H1 (cell line): Measurements from ENCODE around the gene ZNF100. TPM values are rescaled to one million over a fixed set of nuclear protein-coding genes. Genes with fewer than 3 reads are reported as not detected.

Experiments
- CTCF ChIA-PET: fragments of 300-600 bp; sonication (Branson Sonifier 250); formaldehyde crosslinking; loops from one replicate; lab custom pipeline; 2021; ENCODE audit not compliant: partially characterized antibody; lab: Charles Lee
- POLR2A ChIA-PET: fragments of 300-600 bp; sonication (Branson Sonifier 250); formaldehyde crosslinking; loops from one replicate; lab custom pipeline; 2021; ENCODE audit warnings: inconsistent platforms; ENCODE audit not compliant: partially characterized antibody; lab: Charles Lee
- DNase-seq, 2 experiments: peaks; one replicate each; pipeline versions ENCODE4 v3.0.0 to v3.0.0-alpha.2; 2010 to 2022; ENCODE audit warnings: low spot score in 2 of 2, low read depth in 1 of 2, mixed read lengths in 1 of 2
- FAIRE-seq: peaks from 2 replicates; lab custom pipeline; 2011; peaks lifted over from hg19 to GRCh38; lab: Jason Lieb, UNC
- H2AFZ ChIP-seq: 2 replicates; pipeline ENCODE4 v1.8.1; 2012; ENCODE audit warnings: low read length, inconsistent platforms
- H2AK5ac ChIP-seq: 2 replicates; pipeline ENCODE4 v1.6.1; 2013; ENCODE audit warnings: low read depth, low read length
- H2BK120ac ChIP-seq: replicated peaks from 2 replicates; pipeline ENCODE3; 2013; ENCODE audit warnings: low read depth, low read length, inconsistent platforms
- H2BK12ac ChIP-seq: 2 replicates; pipeline ENCODE4 v1.6.1; 2013; ENCODE audit warnings: low read depth, low read length
- H2BK15ac ChIP-seq: 2 replicates; pipeline ENCODE4 v1.6.1; 2013; ENCODE audit warnings: low read length
- H2BK20ac ChIP-seq: 2 replicates; pipeline ENCODE4 v1.6.1; 2013; ENCODE audit warnings: low read length
- H2BK5ac ChIP-seq: 2 replicates; pipeline ENCODE4 v1.6.1; 2013; ENCODE audit warnings: low read depth, low read length
- H3K14ac ChIP-seq: 2 replicates; pipeline ENCODE4 v1.6.1; 2013; ENCODE audit warnings: inconsistent platforms; ENCODE audit not compliant: insufficient read length
- H3K18ac ChIP-seq: 2 replicates; pipeline ENCODE4 v1.6.1; 2013; ENCODE audit warnings: low read length; ENCODE audit errors: extremely low read depth
- H3K23ac ChIP-seq: 2 replicates; pipeline ENCODE4 v1.6.1; 2013; ENCODE audit warnings: inconsistent platforms; ENCODE audit not compliant: insufficient read length
- H3K23me2 ChIP-seq: 2 replicates; pipeline ENCODE4 v1.6.1; 2013; ENCODE audit warnings: low read depth, low read length
- H3K27ac ChIP-seq: 2 replicates; pipeline ENCODE4 v1.6.1; 2011; ENCODE audit warnings: low read depth, low read length, inconsistent platforms
- H3K27me3 ChIP-seq, 4 experiments: replicated peaks in 1 of 4; 1 replicate in 1 of 4; 2 replicates in 3 of 4; pipeline versions ENCODE4 v1.6.1 to v1.8.1; 2011 to 2013; ENCODE audit warnings: low read length in 3 of 4, mild to moderate bottlenecking in 3 of 4, inconsistent platforms in 2 of 4, mixed read lengths in 2 of 4, moderate library complexity in 1 of 4; ENCODE audit not compliant: control insufficient read depth in 3 of 4, insufficient read depth in 3 of 4; ENCODE audit errors: extremely low read depth in 1 of 4
- H3K36me3 ChIP-seq, 4 experiments: 2 replicates each; pipeline versions ENCODE4 v1.6.1 to v1.8.1; 2011 to 2013; ENCODE audit warnings: mild to moderate bottlenecking in 4 of 4, low read length in 3 of 4, moderate library complexity in 2 of 4, control low read depth in 1 of 4, inconsistent platforms in 1 of 4; ENCODE audit not compliant: insufficient read depth in 4 of 4, control insufficient read depth in 2 of 4
- H3K4ac ChIP-seq: replicated peaks from 2 replicates; pipeline ENCODE3; 2013; ENCODE audit warnings: low read length, low read depth, mixed read lengths, inconsistent platforms; ENCODE audit not compliant: insufficient read length
- H3K4me1 ChIP-seq, 4 experiments: replicated peaks in 1 of 4; 1 replicate in 1 of 4; 2 replicates in 3 of 4; pipeline versions ENCODE4 v1.6.1 to v1.8.1; 2011 to 2013; ENCODE audit warnings: low read length in 3 of 4, inconsistent platforms in 2 of 4, mixed read lengths in 1 of 4; ENCODE audit not compliant: insufficient read depth in 4 of 4, control insufficient read depth in 3 of 4
- H3K4me2 ChIP-seq, 2 experiments: 2 replicates each; pipeline versions ENCODE4 v1.6.1 to v1.8.1; 2011 to 2013; ENCODE audit warnings: low read depth in 2 of 2, low read length in 2 of 2, control low read depth in 1 of 2, inconsistent platforms in 1 of 2, mild to moderate bottlenecking in 1 of 2; ENCODE audit not compliant: insufficient read depth in 1 of 2
- H3K4me3 ChIP-seq, 4 experiments: fragments of 200-600, 300-600 bp in 1 of 4; sonication (generic), shearing (Covaris generic), sonication (Bioruptor Twin) in 1 of 4; 2 replicates each; pipeline versions ENCODE4 v1.5.1 to v1.8.1; 2011 to 2016; ENCODE audit warnings: low read length in 4 of 4, low read depth in 3 of 4, control low read depth in 2 of 4, inconsistent platforms in 2 of 4, mild to moderate bottlenecking in 2 of 4, mixed read lengths in 1 of 4, moderate library complexity in 1 of 4; ENCODE audit not compliant: insufficient read depth in 2 of 4; ENCODE audit errors: extremely low read depth in 1 of 4
- H3K56ac ChIP-seq: replicated peaks from 2 replicates; pipeline ENCODE3; 2013; ENCODE audit warnings: low read depth, mild to moderate bottlenecking, mixed read lengths, low read length, inconsistent platforms; ENCODE audit not compliant: insufficient read length
- H3K79me1 ChIP-seq: 2 replicates; pipeline ENCODE4 v1.6.1; 2013; ENCODE audit warnings: low read depth, low read length, control low read depth
- H3K79me2 ChIP-seq, 2 experiments: 2 replicates each; pipeline versions ENCODE4 v1.6.1 to v1.8.1; 2012 to 2013; ENCODE audit warnings: low read length in 2 of 2, mild to moderate bottlenecking in 2 of 2, inconsistent platforms in 1 of 2; ENCODE audit not compliant: insufficient read depth in 2 of 2, control insufficient read depth in 1 of 2
- H3K9ac ChIP-seq, 4 experiments: replicated peaks in 1 of 4; 1 replicate in 1 of 4; 2 replicates in 3 of 4; pipeline versions ENCODE4 v1.6.1 to v1.8.1; 2011 to 2013; ENCODE audit warnings: low read depth in 3 of 4, low read length in 3 of 4, control low read depth in 2 of 4, mild to moderate bottlenecking in 2 of 4, moderate library complexity in 2 of 4, inconsistent platforms in 1 of 4; ENCODE audit errors: extremely low read depth in 1 of 4
- H3K9me3 ChIP-seq, 2 experiments: 2 replicates each; pipeline versions ENCODE4 v1.6.1 to v1.8.1; 2012 to 2013; ENCODE audit warnings: mild to moderate bottlenecking in 2 of 2, moderate library complexity in 2 of 2, control low read depth in 1 of 2, inconsistent platforms in 1 of 2, low read depth in 1 of 2, low read length in 1 of 2, mixed read lengths in 1 of 2; ENCODE audit not compliant: insufficient read depth in 2 of 2
- H4K20me1 ChIP-seq, 2 experiments: replicated peaks in 1 of 2; 2 replicates each; pipeline versions ENCODE3 to v1.8.1; 2011 to 2013; ENCODE audit warnings: inconsistent platforms in 2 of 2, low read length in 2 of 2, mild to moderate bottlenecking in 1 of 2; ENCODE audit not compliant: insufficient read depth in 2 of 2, control insufficient read depth in 1 of 2
- H4K5ac ChIP-seq: 2 replicates; pipeline ENCODE4 v1.6.1; 2013; ENCODE audit warnings: low read length, low read depth, mixed read lengths, inconsistent platforms; ENCODE audit not compliant: insufficient read length
- H4K8ac ChIP-seq: 2 replicates; pipeline ENCODE4 v1.8.0; 2013; ENCODE audit warnings: mild to moderate bottlenecking, moderate library complexity, low read length, inconsistent platforms; ENCODE audit not compliant: insufficient read depth; ENCODE audit errors: extremely low read depth
- H4K91ac ChIP-seq: replicated peaks from 2 replicates; pipeline ENCODE3; 2013; ENCODE audit warnings: low read length, mixed read lengths, inconsistent platforms; ENCODE audit not compliant: insufficient read length
- CBX8 ChIP-seq: fragments of 300-800, 300-1000 bp; sonication (generic); IDR thresholded peaks from 2 replicates; pipeline ENCODE4 v1.7.1; 2016; ENCODE audit warnings: low read depth, low read length, borderline replicate concordance
- CHD2 ChIP-seq: IDR thresholded peaks from 2 replicates; pipeline ENCODE4 v1.6.1; 2012; ENCODE audit warnings: low read length, improper control_type of control experiment
- EGR1 ChIP-seq: IDR thresholded peaks from 2 replicates; pipeline ENCODE4 v1.6.1; 2011; ENCODE audit warnings: low read depth, low read length, borderline replicate concordance
- EZH2 ChIP-seq: fragments of 200-600 bp; sonication (generic); IDR thresholded peaks from 2 replicates; pipeline ENCODE4 v1.7.1; 2012; ENCODE audit warnings: low read depth, mild to moderate bottlenecking, moderate library complexity, low read length, inconsistent platforms; ENCODE audit not compliant: severe bottlenecking
- FOSL1 ChIP-seq: IDR thresholded peaks from 2 replicates; pipeline ENCODE4 v1.6.1; 2011; ENCODE audit warnings: mild to moderate bottlenecking, low read depth, low read length, moderate library complexity; ENCODE audit not compliant: insufficient read depth
- KDM5A ChIP-seq: fragments of 200-600 bp; IDR thresholded peaks from 2 replicates; pipeline ENCODE4 v1.7.1; 2012; ENCODE audit warnings: mild to moderate bottlenecking, low read length, inconsistent platforms, mixed read lengths
- NRF1 ChIP-seq: IDR thresholded peaks from 2 replicates; pipeline ENCODE4 v1.6.1; 2011; ENCODE audit warnings: mild to moderate bottlenecking, low read depth, low read length, improper control_type of control experiment
- POLR2AphosphoS5 ChIP-seq: IDR thresholded peaks from 2 replicates; pipeline ENCODE4 v1.6.1; 2011; ENCODE audit warnings: low read depth, low read length
- RBBP5 ChIP-seq: IDR thresholded peaks from 2 replicates; pipeline ENCODE4 v1.7.1; 2012; ENCODE audit warnings: low read depth, mild to moderate bottlenecking, inconsistent platforms, low read length, moderate library complexity, borderline replicate concordance
- RFX5 ChIP-seq: IDR thresholded peaks from 2 replicates; pipeline ENCODE4 v1.6.1; 2011; ENCODE audit warnings: low read depth, low read length, improper control_type of control experiment, borderline replicate concordance
- TCF12 ChIP-seq: IDR thresholded peaks from 2 replicates; pipeline ENCODE4 v1.6.1; 2011; ENCODE audit warnings: low read depth, mild to moderate bottlenecking, low read length
- TEAD4 ChIP-seq: IDR thresholded peaks from 2 replicates; pipeline ENCODE4 v1.6.1; 2012; ENCODE audit warnings: low read depth, low read length, inconsistent platforms, mixed read lengths
- WGBS, 2 experiments: shearing (Covaris generic) in 1 of 2; methylation state at CpG; one replicate each; pipeline versions ENCODE4 v1.1.6 to v1.1.7; 2013 to 2015; ENCODE audit warnings: low lambda C conversion rate in 2 of 2, mixed read lengths in 2 of 2, inconsistent platforms in 1 of 2, low coverage in 1 of 2, missing lambda C conversion rate in 1 of 2; ENCODE audit not compliant: insufficient replicate concordance in 2 of 2, insufficient coverage in 1 of 2, insufficient read length in 1 of 2; ENCODE audit errors: extremely low coverage in 1 of 2, missing lambda C conversion rate in 1 of 2; 5-methylcytosine and 5-hydroxymethylcytosine counted together
- polyA plus RNA-seq, 7 experiments: library from polyadenylated mRNA; depleted of rRNA in 3 of 7; stranded (reverse) in 5 of 7; unstranded in 2 of 7; fragments of >200 nt in 5 of 7; fragments of 200-250 nt in 2 of 7; gene quantifications; 1 replicate in 5 of 7; 2 replicates in 1 of 7; 4 replicates in 1 of 7; pipeline versions ENCODE4 v1.2.1 to v1.2.3, GENCODE V29; 2011 to 2013; ENCODE audit warnings: missing spikeins in 2 of 7, mixed read lengths in 2 of 7
- total RNA-seq: library from RNA; stranded (reverse); fragmentation: NEBNext Ultra II Directional; extraction: Animal tissue kit (Norgen Biotek cat#: 25700); gene quantifications from 2 replicates; pipeline ENCODE4 v1.2.1, GENCODE V29; 2021
- TF ChIP-seq, protein P1 (sequence below): IDR thresholded peaks from 2 replicates; pipeline ENCODE4 v1.6.1; 2011; ENCODE audit warnings: low read length, improper control_type of control experiment

Gene ZNF100
- total and polyA plus RNA-seq, 2 of the 8 experiments (the other 6 are each of a cell fraction or from before 2014, with no cell fraction given), result 4.9 to 30.8 TPM

GRCh38 chr19:21750586-21751128 is 16.7 kb downstream of the ZNF100 start:
- no peak for FAIRE-seq
- Histone ChIP-seq H3K9me3 (no peaks in the 10 kb centered on the region), H4K91ac (no peak overlapping the region), H4K5ac (no peak overlapping the region), H4K8ac (no peak overlapping the region), H3K4me2 (no peak overlapping the region), H3K4me1 (peaks cover 0 to 2% (median 0%) of the 10 kb centered on the region in 4 experiments; a peak in 1 of 7 replicates), H3K27me3 (no peaks in the 10 kb centered on the region), H3K79me2 (peaks cover 4 to 91% of the 10 kb centered on the region in 2 experiments), H3K14ac (no peak overlapping the region), H3K9ac (no peak overlapping the region), H2BK20ac (no peak overlapping the region), H2AFZ (no peak overlapping the region), H2BK5ac (no peak overlapping the region), H2BK15ac (no peak overlapping the region), H3K56ac (no peak overlapping the region), H3K18ac (no peak overlapping the region), H3K27ac (no peak overlapping the region), H3K23me2 (no peaks in the 10 kb centered on the region), H4K20me1 (peaks cover 0 to 4% of the 10 kb centered on the region in 2 experiments), H3K4me3 (no peak overlapping the region), H3K4ac (no peak overlapping the region), H2BK12ac (no peak overlapping the region), H2BK120ac (no peak overlapping the region), H3K79me1 (no peaks in the 10 kb centered on the region; the same call in 1 of the 2 replicates), H2AK5ac (no peak overlapping the region), H3K23ac (no peak overlapping the region), H3K36me3 (peaks cover 2 to 30% (median 13%) of the 10 kb centered on the region in 4 experiments)
- TF ChIP-seq RBBP5, result no peak
- TF ChIP-seq CHD2, result no peak
- TF ChIP-seq EGR1, result no peak
- no peak for TF ChIP-seq TCF12
- no peak for TF ChIP-seq NRF1
- TF ChIP-seq KDM5A, result no peak
- TF ChIP-seq RFX5, result no peak
- TF ChIP-seq CBX8, result no peak
- no peak for TF ChIP-seq POLR2AphosphoS5
- TF ChIP-seq FOSL1, result no peak
- no peak for TF ChIP-seq TEAD4
- no peak for TF ChIP-seq EZH2
- TF ChIP-seq, protein P1, sequence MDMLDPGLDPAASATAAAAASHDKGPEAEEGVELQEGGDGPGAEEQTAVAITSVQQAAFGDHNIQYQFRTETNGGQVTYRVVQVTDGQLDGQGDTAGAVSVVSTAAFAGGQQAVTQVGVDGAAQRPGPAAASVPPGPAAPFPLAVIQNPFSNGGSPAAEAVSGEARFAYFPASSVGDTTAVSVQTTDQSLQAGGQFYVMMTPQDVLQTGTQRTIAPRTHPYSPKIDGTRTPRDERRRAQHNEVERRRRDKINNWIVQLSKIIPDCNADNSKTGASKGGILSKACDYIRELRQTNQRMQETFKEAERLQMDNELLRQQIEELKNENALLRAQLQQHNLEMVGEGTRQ, result no peak
- POLR2A ChIA-PET, result interaction anchor here (0.7 to 3.2 kb wide), 7 partner anchors 9 to 245 kb away, joined by 3 to 15 read pairs (median 3); partner anchors contain the start of genes ZNF100 and ZNF429
- 97% methylated on average over 26 of the region's 40 CpGs; no CpG with 5 or more reads in 1 of the 2 experiments for WGBS, 2 experiments
- CTCF ChIA-PET, result no interaction called here
- DNase-seq, result no peak
